Measurements from ENCODE around the gene PHKA2.

GRCh38 chrX:19005909-19006308 lies 22.0 kb upstream of the PHKA2 start:
- no peak for TF ChIP-seq CTCF (IDR thresholded peaks at IDR 0.05; ENCODE audit: poor library complexity)
- no peak for TF ChIP-seq EZH2phosphoT487 (IDR thresholded peaks at IDR 0.05; ENCODE audit: low read depth, severe bottlenecking, unreplicated experiment)
- no peak for TF ChIP-seq EZH2 (IDR thresholded peaks at IDR 0.05; ENCODE audit: borderline replicate concordance)
